HepG2 (cell line): Measurements from ENCODE around the gene HYAL1. TPM values are rescaled to one million over a fixed set of nuclear protein-coding genes. Genes with fewer than 3 reads are reported as not detected.
A peak's percentile ranks its signal among the peaks of the same experiment; 100 is the strongest.

Experiments used
- ELF3 ChIP-seq: IDR thresholded peaks from 2 replicates; pipeline ENCODE4 v1.6.1; 2016; ENCODE audit warnings: missing genetic modification reagents, missing compliant biosample characterization
- JDP2 ChIP-seq: sonication (generic); formaldehyde crosslinking; IDR thresholded peaks from 2 replicates; pipeline ENCODE4 v1.8.1; 2022; ENCODE audit warnings: missing genetic modification reagents, borderline replicate concordance
- KIAA2018 ChIP-seq: sonication (generic); formaldehyde crosslinking; IDR thresholded peaks from 2 replicates; pipeline ENCODE4 v1.5.0; 2020; ENCODE audit warnings: mild to moderate bottlenecking, missing genetic modification reagents, borderline replicate concordance
- MED1 ChIP-seq: sonication (generic); formaldehyde crosslinking; IDR thresholded peaks from 2 replicates; pipeline ENCODE4 v1.4.0; 2020; ENCODE audit warnings: missing genetic modification reagents
- POLR2G ChIP-seq: fragments of 200-400 bp; formaldehyde crosslinking; IDR thresholded peaks from 2 replicates; pipeline ENCODE4 v1.6.1; 2018; ENCODE audit warnings: mild to moderate bottlenecking, low read depth, low read length, moderate library complexity
- PPARG ChIP-seq: conservative IDR thresholded peaks from 2 replicates; pipeline ENCODE4 v1.6.1; 2016; ENCODE audit warnings: missing biosample characterization, missing genetic modification reagents
- TFDP2 ChIP-seq: sonication (generic); formaldehyde crosslinking; IDR thresholded peaks from 2 replicates; pipeline ENCODE4 v1.4.0; 2020; ENCODE audit warnings: missing genetic modification reagents
- ZMYM2 ChIP-seq: sonication (generic); formaldehyde crosslinking; IDR thresholded peaks from 2 replicates; pipeline ENCODE4 v1.8.0; 2022; ENCODE audit warnings: mild to moderate bottlenecking, missing genetic modification reagents
- ZNF367 ChIP-seq: sonication (generic); formaldehyde crosslinking; IDR thresholded peaks from 2 replicates; pipeline ENCODE4 v1.4.0; 2020; ENCODE audit warnings: missing genetic modification reagents, borderline replicate concordance
- ZNF383 ChIP-seq: sonication (generic); formaldehyde crosslinking; IDR thresholded peaks from 2 replicates; pipeline ENCODE4 v1.4.0; 2020; ENCODE audit warnings: missing genetic modification reagents, mild to moderate bottlenecking, borderline replicate concordance
- ZSCAN25 ChIP-seq: sonication (generic); formaldehyde crosslinking; IDR thresholded peaks from 2 replicates; pipeline ENCODE4 v1.8.0; 2022; ENCODE audit warnings: mild to moderate bottlenecking, missing genetic modification reagents
- polyA plus RNA-seq, 8 experiments: library from polyadenylated mRNA; depleted of rRNA in 3 of 8; stranded (reverse) in 7 of 8; unstranded in 1 of 8; fragments of >200 nt; fragmentation: Illumina TruSeq in 4 of 8; extraction: Trizol in 4 of 8; gene quantifications; 2 replicates each; pipeline versions ENCODE4 v1.2.1 to v1.2.3, GENCODE V29; 2011 to 2016; ENCODE audit warnings: low read depth in 4 of 8, missing spikeins in 1 of 8, mixed read lengths in 1 of 8; ENCODE audit not compliant: insufficient read depth in 1 of 8
- total RNA-seq, 5 experiments: library from RNA; depleted of rRNA; stranded (reverse); fragments of >200 nt; fragmentation: Illumina TruSeq; extraction: Trizol; gene quantifications; 2 replicates each; pipeline ENCODE4 v1.2.3, GENCODE V29; 2016; ENCODE audit warnings: low read depth in 1 of 5
- TF ChIP-seq, protein P1 (sequence below): sonication (generic); formaldehyde crosslinking; IDR thresholded peaks from 2 replicates; pipeline ENCODE4 v1.4.0; 2020; ENCODE audit warnings: missing genetic modification reagents
- TF ChIP-seq, protein P2 (sequence below): sonication (generic); formaldehyde crosslinking; IDR thresholded peaks from 2 replicates; pipeline ENCODE4 v1.5.0; 2020; ENCODE audit warnings: mild to moderate bottlenecking, missing genetic modification reagents

Gene HYAL1
- total and polyA plus RNA-seq, 2 of the 13 experiments (the other 11 are each of a cell fraction or from before 2014, with no cell fraction given) = 76.5 to 193 TPM

GRCh38 chr3:50263478-50264382 lies 39.6 kb downstream of the HYAL1 start (continued):
- TF ChIP-seq KIAA2018 (CRISPR knock-in tag) = no peak
- TF ChIP-seq PPARG (CRISPR knock-in tag) = peak; percentile 63; the same call in 1 of the 2 replicates
- peak; percentile 31; the same call in 1 of the 2 replicates for TF ChIP-seq ELF3 (CRISPR knock-in tag)
- TF ChIP-seq ZSCAN25 = peak; percentile 43; the same call in 1 of the 2 replicates
- no peak for TF ChIP-seq ZNF383 (CRISPR knock-in tag)
- TF ChIP-seq POLR2G = no peak
- TF ChIP-seq MED1 (CRISPR knock-in tag) = peak; percentile 41; the same call in 1 of the 2 replicates
- TF ChIP-seq, protein P1, sequence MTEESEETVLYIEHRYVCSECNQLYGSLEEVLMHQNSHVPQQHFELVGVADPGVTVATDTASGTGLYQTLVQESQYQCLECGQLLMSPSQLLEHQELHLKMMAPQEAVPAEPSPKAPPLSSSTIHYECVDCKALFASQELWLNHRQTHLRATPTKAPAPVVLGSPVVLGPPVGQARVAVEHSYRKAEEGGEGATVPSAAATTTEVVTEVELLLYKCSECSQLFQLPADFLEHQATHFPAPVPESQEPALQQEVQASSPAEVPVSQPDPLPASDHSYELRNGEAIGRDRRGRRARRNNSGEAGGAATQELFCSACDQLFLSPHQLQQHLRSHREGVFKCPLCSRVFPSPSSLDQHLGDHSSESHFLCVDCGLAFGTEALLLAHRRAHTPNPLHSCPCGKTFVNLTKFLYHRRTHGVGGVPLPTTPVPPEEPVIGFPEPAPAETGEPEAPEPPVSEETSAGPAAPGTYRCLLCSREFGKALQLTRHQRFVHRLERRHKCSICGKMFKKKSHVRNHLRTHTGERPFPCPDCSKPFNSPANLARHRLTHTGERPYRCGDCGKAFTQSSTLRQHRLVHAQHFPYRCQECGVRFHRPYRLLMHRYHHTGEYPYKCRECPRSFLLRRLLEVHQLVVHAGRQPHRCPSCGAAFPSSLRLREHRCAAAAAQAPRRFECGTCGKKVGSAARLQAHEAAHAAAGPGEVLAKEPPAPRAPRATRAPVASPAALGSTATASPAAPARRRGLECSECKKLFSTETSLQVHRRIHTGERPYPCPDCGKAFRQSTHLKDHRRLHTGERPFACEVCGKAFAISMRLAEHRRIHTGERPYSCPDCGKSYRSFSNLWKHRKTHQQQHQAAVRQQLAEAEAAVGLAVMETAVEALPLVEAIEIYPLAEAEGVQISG (CRISPR knock-in tag) = peak; percentile 2; the same call in 1 of the 2 replicates
- TF ChIP-seq TFDP2 (CRISPR knock-in tag) = peak; percentile 64
- TF ChIP-seq, protein P2, sequence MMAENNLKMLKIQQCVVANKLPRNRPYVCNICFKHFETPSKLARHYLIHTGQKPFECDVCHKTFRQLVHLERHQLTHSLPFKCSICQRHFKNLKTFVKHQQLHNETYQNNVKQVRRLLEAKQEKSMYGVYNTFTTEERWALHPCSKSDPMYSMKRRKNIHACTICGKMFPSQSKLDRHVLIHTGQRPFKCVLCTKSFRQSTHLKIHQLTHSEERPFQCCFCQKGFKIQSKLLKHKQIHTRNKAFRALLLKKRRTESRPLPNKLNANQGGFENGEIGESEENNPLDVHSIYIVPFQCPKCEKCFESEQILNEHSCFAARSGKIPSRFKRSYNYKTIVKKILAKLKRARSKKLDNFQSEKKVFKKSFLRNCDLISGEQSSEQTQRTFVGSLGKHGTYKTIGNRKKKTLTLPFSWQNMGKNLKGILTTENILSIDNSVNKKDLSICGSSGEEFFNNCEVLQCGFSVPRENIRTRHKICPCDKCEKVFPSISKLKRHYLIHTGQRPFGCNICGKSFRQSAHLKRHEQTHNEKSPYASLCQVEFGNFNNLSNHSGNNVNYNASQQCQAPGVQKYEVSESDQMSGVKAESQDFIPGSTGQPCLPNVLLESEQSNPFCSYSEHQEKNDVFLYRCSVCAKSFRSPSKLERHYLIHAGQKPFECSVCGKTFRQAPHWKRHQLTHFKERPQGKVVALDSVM (CRISPR knock-in tag) = peak; percentile 97
- no peak for TF ChIP-seq ZNF367 (CRISPR knock-in tag)
- TF ChIP-seq JDP2 (CRISPR knock-in tag) = no peak
- TF ChIP-seq ZMYM2 (CRISPR knock-in tag) = peak; percentile 87
